Activated CD4-positive, CD25-positive, alpha-beta regulatory T cell treated with anti-CD3 and anti-CD28 coated beads, Interleukin-2, amount 50 U/mL, for 16 hours (primary cell): ENCODE measurements around the gene GRSF1.
"Not testable (repeated sequence)": the region's sequence is repeated elsewhere in the genome, so short reads cannot be mapped to it uniquely, and the experiment has no call there.

ENCODE experiments used
- DNase-seq: peaks from one replicate; pipeline ENCODE4 v3.0.0-alpha.2; 2020; ENCODE audit warnings: low read depth, low spot score

Gene GRSF1

GRCh38 chr4:70836081-70836480 lies 3.6 kb downstream of the GRSF1 start:
- DNase-seq = no peak

- no peak for DNase-seq
Measured at GRCh38 chr4:70833675-70834074, 6.0 kb downstream of the GRSF1 start.

- no peak for DNase-seq
Measured at GRCh38 chr4:70831293-70831692, 8.4 kb downstream of the GRSF1 start.

GRCh38 chr4:70830054-70830453 lies 9.6 kb downstream of the GRSF1 start:
- DNase-seq = no peak

GRCh38 chr4:70829492-70829891 lies 10.2 kb downstream of the GRSF1 start:
- no peak for DNase-seq

- DNase-seq = no peak
Measured at GRCh38 chr4:70829015-70829414, 10.7 kb downstream of the GRSF1 start.

GRCh38 chr4:70818921-70819320 lies 20.8 kb downstream of the GRSF1 start:
- no peak for DNase-seq

GRCh38 chr4:70818173-70818855 lies 21.4 kb downstream of the GRSF1 start:
- no peak for DNase-seq

GRCh38 chr4:70816894-70817293 lies 22.8 kb downstream of the GRSF1 start:
- no peak for DNase-seq

GRCh38 chr4:70815370-70815769 lies 24.3 kb downstream of the GRSF1 start:
- no peak for DNase-seq

GRCh38 chr4:70808151-70808550 lies 31.5 kb downstream of the GRSF1 start:
- DNase-seq = no peak

- DNase-seq = no peak
Measured at GRCh38 chr4:70802928-70803580, 36.6 kb downstream of the GRSF1 start.

GRCh38 chr4:70801265-70801809 lies 38.4 kb downstream of the GRSF1 start:
- DNase-seq = no peak

GRCh38 chr4:70793626-70794025 lies 46.1 kb downstream of the GRSF1 start:
- no peak for DNase-seq

GRCh38 chr4:70788733-70789132 lies 51.0 kb downstream of the GRSF1 start:
- DNase-seq = no peak

- no peak for DNase-seq
Measured at GRCh38 chr4:70787496-70787895, 52.2 kb downstream of the GRSF1 start.

GRCh38 chr4:70783096-70783495 lies 56.6 kb downstream of the GRSF1 start:
- no peak for DNase-seq

GRCh38 chr4:70778888-70779422 lies 60.7 kb downstream of the GRSF1 start:
- no peak for DNase-seq

GRCh38 chr4:70772929-70773555 lies 66.6 kb downstream of the GRSF1 start:
- no peak for DNase-seq

- not testable (repeated sequence) for DNase-seq
Measured at GRCh38 chr4:70769396-70769795, 70.3 kb downstream of the GRSF1 start.

- no peak for DNase-seq
Measured at GRCh38 chr4:70768301-70768948, 71.3 kb downstream of the GRSF1 start.
